Islet precursor cell (in vitro differentiated cells): ENCODE results near the gene DVL2.

Experiments
- DNase-seq: peaks from one replicate; pipeline ENCODE4 v3.0.0-alpha.2; 2018

The DVL2 gene

GRCh38 chr17:7237266-7237760, 3.0 kb upstream of the DVL2 start:
- no peak for DNase-seq

GRCh38 chr17:7236808-7237207, 2.5 kb upstream of the DVL2 start:
- no peak for DNase-seq

GRCh38 chr17:7235693-7236665, 1.7 kb upstream of the DVL2 start:
- DNase-seq: no peak

- no peak for DNase-seq
Observed at GRCh38 chr17:7233701-7234082, 625 bp downstream of the DVL2 start.

- DNase-seq: no peak
Observed at GRCh38 chr17:7232114-7232513, 2.2 kb downstream of the DVL2 start.

GRCh38 chr17:7229504-7229903, 4.8 kb downstream of the DVL2 start:
- no peak for DNase-seq

DNA sequence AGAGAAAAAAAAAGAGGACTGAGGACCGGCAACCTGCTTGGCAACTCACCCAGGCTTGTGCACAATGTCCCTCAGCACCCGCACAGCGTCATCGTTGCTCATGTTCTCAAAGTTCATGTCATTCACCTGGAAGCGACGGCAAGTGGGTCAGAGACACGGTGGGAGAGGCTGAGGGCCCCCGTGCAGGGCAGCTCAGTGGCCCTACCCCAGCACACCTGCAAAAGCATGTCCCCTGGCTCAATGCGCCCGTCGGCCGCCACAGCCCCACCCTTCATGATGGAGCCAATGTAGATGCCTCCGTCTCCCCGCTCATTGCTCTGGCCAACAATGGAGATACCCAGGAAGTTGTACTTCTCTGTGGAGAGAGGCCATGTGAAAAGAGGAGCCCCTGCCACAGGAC, 5.4 kb downstream of the DVL2 start:
- DNase-seq: no peak

DNA sequence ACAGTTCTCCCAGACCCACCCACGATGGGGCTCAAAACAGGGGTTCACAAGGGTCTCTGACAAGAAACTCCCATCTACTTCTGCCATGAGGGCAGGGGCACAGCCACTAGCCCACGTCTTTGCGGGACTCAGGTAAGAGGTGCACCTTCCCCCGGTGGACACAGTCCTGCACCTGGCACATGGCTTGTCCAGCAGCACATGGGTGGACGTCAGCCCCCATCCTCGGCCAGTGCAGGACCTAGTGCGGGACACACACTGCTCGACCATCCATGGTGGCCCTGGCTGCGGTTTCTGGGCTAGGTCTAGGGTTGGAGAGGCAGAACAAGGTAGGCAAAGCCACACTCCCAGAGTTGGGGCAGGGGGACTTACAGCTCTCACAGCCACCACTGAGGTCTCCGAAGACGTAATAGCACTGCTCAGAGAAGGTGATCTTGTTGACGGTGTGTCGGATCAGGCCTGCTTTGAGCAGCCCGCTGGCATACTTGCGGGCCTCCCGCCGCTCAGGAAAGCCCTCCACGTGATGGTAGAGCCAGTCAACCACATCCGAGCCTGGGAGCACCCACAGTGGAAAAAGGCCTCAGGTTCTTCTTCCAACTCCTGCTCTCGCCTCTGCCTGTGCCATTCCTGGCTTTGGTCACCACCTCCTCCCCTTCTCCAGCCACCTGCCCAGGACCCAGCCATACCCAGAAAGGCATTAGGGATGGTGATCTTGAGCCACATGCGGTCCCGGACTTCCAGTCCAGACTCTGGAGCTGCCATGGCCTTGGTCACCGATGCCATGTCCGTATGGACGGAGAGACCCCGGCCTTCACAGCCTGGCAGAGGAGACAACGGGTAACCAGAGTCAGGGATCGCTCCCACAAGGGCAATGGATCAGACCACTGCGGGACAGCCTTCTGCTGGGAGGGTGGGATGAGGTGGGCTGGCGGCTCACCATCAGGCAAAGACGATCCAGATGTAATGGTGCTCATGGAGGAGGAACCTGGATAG, 7.3 kb downstream of the DVL2 start:
- no peak for DNase-seq

- DNase-seq: no peak
Observed at GRCh38 chr17:7225711-7226331, 8.5 kb downstream of the DVL2 start.

- DNase-seq: no peak
Observed at GRCh38 chr17:7224661-7225111, 9.6 kb downstream of the DVL2 start.

- no peak for DNase-seq
Observed at GRCh38 chr17:7224110-7224509, 10.2 kb downstream of the DVL2 start.

DNA sequence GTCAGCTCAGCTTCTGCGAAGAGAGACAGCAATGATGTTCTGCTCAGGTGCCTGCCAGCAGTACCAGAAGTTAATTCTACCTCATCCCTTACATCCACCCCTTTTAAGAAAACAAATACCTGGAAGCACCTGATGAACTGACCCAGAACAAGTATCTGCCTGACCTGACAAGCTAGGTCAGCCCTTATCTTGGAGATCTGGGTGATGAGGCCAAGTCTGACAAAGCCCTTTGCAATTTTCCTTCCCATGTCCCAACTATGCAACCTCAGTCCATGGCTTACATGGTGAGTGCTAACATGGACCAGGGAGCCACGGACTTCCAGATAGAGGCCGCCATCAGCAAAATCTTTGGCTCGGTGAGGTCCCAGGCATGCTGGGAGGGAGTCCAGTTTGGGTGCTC, 10.9 kb downstream of the DVL2 start:
- DNase-seq: no peak

DNA sequence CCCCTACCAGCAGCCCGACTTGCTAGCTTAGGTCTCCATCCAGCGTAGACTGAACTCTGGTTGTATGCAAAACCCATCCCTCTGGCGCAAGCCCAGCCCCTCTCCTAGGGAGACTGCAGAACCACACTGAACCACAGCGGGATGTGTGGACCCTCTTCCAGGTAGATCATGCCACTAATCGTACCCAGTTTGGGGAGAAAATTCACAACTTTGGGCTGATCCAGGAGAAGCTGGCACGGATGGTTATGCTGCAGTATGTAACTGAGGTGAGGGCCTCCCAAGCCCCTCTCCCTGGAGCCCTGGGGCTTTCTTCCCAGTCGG, 11.4 kb downstream of the DVL2 start:
- DNase-seq: no peak

GRCh38 chr17:7222093-7222971, 12.0 kb downstream of the DVL2 start:
- no peak for DNase-seq

DNA sequence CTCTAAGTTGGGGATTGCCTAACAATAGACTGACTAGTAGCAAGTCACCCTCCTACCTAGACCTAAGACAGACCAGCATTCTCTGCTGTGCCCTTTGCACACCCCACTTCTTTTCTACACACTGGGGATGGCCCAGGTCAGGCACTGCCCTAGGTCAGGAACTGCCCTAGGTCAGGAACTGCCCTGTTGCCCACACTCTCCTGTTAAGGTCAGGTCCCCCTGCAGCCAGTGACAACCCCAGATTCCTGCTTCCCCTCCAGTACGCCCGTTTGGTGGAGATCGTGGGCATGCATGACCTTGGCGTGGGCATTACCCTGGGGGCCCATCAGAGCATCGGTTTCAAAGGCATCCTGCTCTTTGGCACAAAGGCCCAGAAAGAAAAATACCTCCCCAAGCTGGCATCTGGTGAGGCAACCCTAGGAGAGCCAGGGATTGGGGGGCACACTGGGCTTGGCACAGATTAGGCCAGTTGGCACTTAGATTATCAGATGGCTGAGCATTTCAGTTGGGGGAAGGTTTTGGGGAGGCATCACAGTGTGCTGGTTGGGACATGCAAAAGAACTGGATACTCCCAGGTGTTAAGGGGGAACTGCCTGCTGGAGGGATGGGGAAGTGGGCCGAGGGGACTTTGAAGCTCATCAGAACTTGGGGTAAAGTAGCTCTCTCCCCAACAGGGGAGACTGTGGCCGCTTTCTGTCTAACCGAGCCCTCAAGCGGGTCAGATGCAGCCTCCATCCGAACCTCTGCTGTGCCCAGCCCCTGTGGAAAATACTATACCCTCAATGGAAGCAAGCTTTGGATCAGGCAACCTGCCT, 12.8 kb downstream of the DVL2 start:
- DNase-seq: no peak

- DNase-seq: peak; percentile 86
Observed at GRCh38 chr17:7220593-7221277, 13.6 kb downstream of the DVL2 start.

DNA sequence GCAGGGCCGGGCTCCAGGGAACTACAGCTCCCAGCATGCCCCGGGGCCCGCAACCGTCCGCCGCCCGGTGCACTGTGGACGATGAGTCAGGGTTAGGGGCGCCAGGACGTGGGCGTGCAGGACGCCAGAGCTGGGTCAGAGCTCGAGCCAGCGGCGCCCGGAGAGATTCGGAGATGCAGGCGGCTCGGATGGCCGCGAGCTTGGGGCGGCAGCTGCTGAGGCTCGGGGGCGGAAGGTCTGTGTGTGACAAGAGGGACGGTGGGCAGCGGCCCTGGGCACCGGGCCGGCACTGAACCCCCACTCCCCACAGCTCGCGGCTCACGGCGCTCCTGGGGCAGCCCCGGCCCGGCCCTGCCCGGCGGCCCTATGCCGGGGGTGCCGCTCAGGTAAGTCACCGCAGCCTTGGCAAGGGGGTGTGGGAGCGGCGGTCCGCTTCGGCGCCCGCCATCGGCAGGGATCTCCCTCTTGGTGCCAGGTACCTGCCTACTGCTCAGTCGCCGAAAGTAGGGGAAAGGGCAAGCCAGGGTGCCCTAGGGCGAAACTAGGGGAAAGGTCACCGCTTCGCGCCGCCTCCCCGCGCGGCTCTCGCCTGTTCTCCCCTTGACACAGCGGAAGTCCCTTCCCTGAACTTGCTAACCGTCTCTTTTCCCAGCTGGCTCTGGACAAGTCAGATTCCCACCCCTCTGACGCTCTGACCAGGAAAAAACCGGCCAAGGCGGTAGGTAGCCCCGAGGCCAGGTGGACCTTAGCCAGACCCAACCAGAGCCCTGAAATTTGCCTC, 14.3 kb downstream of the DVL2 start, which contains the start of the genes ACADVL and DLG4:
TSS of gene ACADVL (plus strand) at position 127 of the 781 bp plus-strand sequence. CDS start at position 174, 47 bp downstream.
TSS of gene DLG4 (minus strand) at position 25 of the 781 bp plus-strand sequence.
- DNase-seq: peak; percentile 97

DNA sequence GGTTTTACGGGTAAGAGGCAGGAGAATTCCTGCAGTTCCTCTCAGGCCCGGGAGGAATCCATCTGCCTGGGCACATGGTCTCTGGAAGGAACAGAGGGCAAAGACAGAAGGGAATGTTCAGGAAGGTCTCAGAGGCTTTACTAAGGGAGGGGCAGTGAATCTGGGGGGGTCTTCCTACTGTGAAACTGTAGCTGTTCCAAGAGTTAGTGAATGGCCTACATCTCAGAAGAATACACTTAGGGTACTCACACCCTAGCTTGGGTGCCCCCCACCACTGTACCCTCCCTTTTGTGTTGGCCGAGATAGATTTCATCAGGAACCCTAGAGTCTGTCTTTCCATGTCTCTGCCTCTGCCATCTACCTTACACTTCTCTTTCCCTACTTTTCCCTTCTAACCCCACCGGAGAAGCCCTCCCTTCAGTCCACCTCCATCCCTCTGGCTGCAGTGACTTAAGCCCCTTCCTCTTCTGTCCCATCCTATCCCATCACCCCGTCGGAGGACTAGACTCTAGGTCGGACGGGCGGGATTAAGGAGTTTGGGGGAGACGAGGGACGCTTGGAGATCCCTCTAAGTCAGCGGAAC, 15.0 kb downstream of the DVL2 start:
- no peak for DNase-seq

- DNase-seq: no peak
Observed at GRCh38 chr17:7218758-7219157, 15.6 kb downstream of the DVL2 start.
